ENCODE results near the gene KIAA1217.

- TF ChIP-seq CTCF (IDR thresholded peaks at IDR 0.05; ENCODE audit: low read depth, low read length, poor library complexity, severe bottlenecking) (no peak), EZH2phosphoT487 (IDR thresholded peaks at IDR 0.05; ENCODE audit: borderline replicate concordance, low read length) (no peak)
Measured at GRCh38 chr10:24163485-24163884, 45.5 kb upstream of the KIAA1217 start.
